Endometrial microvascular endothelial cells (primary cell): ENCODE data around the gene ESRRG. TPM values are rescaled to one million over a fixed set of nuclear protein-coding genes. Genes with fewer than 3 reads are reported as not detected.

Experiments used
- in situ Hi-C: cut with HindIII; loops from 2 replicates; pipeline ENCODE4 v1.10.0; 2017; ENCODE audit warnings: low sequenced_read_pairs, low pct_unique_long_range_greater_than_20kb; ENCODE audit errors: inconsistent ontology term
- total RNA-seq: library from RNA; depleted of rRNA; stranded (reverse); fragments of >200 nt; gene quantifications from one replicate; pipeline ENCODE4 v1.2.3, GENCODE V29; 2015; ENCODE audit errors: inconsistent ontology term

The ESRRG gene
- not detected for total RNA-seq

DNA sequence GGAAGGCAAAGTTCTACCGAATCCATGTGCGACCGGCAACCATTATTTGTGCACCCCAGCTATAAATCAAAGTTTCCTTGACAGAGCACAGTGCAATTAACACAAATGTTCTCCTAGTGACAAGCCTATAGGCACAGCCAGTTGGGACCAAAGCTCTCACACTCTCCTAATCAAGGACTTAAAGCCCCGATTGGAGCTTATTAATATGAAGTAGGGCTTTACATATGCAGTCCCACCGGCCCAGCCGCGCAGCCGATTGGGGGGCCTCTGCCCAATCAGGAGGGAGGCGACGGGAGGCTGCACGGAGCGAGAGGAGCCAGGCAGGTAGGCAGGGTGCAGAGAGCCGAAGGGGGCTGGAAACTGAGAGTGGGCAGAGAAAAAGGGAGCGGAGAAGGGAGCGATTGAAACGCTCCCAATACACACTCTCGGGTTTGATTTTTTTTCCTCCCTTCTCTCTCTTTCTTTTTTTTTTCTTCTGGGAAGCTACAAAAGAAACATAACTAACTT, at the start of gene ESRRG:
TSS of gene ESRRG (minus strand) at position 156 of the 507 bp plus-strand sequence. CDS start at position 26, 130 bp downstream.
- in situ Hi-C loops, result no loop called here

DNA sequence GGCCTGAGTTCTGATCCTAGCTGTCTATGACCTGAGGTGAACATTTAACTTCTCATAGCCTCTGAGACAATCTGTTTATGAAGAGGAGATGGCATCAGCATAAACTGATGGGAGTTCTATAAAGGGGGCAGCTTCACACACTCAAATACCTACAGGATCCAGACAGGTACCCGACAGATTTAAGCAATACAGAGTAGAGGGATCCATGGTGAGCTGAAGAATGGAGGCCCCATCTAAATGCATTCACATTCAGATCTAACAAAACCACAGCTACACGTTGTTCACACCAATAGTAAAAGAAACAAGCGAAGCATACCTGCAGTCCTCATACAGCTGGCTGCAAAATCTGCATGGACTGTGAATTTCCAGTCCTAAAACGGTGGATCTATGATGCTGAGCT, 48.7 kb upstream of the ESRRG start:
- in situ Hi-C loops, result no loop called here

GRCh38 chr1:216766633-216767327, 43.6 kb upstream of the ESRRG start:
- in situ Hi-C loops, result no loop called here

DNA sequence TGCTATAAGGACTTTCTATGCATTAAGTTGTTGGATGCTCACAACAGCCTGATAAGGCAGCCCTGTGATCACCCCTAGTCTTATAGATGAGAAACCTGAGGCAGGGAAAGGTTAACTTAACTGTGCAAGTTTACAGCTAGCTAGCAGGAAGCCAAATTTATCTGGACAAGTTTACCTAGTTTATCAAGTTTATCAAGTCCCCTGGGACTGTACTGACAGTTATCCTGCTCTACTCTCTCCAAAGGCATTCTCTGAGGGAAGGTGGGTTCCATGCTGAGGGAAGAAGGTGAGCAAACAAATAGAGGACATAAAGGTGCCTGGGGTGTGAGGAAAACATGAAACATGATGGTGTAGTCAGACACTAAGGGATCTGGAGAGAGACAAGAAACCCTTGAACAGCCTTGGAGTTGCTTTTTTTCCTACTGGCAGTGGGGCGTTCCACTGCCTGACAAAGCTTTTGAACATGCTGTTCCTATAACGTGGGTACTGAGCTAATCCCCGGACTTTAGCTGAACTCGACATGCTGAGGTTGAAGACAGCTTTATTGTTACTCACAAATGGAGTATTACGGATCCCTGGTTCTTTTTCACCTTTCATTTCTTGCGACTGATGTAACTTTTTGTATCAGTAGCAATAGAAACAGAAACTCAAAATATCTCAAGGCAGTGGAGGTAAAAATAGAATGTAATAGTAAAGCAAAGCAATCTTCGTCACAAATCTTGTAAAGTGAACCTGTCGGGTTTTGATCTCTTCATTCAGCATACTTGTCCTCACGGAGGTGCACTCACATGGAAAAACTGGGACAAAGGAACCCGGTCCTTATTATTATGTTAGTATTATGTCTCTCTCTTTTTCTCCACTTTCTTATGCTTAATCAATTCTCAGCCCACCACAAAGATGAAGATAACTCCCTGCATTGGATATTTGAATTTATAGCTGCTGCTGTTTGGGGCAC, 42.4 kb upstream of the ESRRG start:
- in situ Hi-C loops, result no loop called here

- in situ Hi-C loops, result no loop called here
Measured at GRCh38 chr1:216758161-216758560, 34.9 kb upstream of the ESRRG start.

- in situ Hi-C loops, result no loop called here
Measured at GRCh38 chr1:216757110-216757509, 33.9 kb upstream of the ESRRG start.

- in situ Hi-C loops, result no loop called here
Measured at GRCh38 chr1:216750961-216751360, 27.7 kb upstream of the ESRRG start.

GRCh38 chr1:216750031-216750627, 26.9 kb upstream of the ESRRG start:
- in situ Hi-C loops, result no loop called here

GRCh38 chr1:216749232-216749631, 26.0 kb upstream of the ESRRG start:
- in situ Hi-C loops, result no loop called here

DNA sequence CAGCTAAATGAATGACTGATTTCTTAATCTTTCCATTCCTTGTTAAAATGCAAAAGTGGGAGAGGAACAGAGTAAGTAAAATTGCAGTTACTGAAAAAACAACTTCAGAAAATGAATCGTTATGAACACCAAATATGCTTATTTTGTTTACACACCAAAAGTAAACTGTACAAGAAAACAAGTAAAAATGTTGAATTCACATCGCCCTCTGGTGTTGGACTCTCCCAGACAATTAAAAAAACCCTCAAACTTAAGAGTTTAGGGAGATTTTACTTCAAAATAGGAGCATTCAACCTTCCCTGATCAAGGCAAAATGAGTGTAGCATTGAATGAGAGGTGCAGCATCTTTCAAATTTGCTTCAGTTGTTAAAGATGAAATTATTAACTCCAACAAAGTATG, 19.4 kb upstream of the ESRRG start:
- in situ Hi-C loops, result no loop called here

DNA sequence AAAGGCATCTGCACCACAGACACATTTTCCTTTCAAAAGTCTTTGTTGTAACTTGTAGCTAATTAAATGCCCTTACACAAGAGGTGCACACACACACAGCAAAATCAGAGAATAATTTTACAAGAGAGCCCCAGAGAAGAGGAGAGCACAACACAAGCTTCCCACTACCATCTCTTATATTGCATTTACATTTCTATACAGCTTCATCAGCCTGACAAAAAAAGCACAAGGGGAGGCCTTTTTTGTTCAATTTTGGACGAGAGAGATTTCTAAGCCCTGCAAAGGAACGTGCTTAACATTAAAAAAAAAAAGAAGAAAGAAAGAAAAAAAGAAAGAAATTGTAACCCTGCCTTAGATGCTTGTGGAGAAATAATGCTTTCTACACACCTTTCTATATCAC, 17.1 kb upstream of the ESRRG start:
- in situ Hi-C loops, result no loop called here

DNA sequence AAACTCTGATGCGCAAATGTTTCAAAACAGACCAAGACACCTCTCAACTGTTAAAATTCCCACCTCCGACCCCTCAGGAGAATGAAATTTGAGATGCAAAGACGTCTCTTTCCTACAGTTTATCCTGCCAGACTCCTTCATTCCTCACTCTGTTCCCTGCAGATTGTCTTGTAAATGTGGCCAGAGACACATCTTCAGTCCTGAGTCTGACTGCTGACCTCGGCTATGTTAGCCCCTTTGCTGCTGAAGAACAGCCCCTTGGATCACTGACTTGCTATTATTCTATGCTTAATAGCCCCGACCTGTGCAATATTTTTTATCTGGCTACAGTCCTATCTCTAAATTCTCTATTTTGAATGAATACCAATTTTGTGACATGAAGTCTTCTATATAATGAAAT, 16.6 kb upstream of the ESRRG start:
- in situ Hi-C loops, result no loop called here

GRCh38 chr1:216732121-216732520, 8.9 kb upstream of the ESRRG start:
- in situ Hi-C loops, result no loop called here

DNA sequence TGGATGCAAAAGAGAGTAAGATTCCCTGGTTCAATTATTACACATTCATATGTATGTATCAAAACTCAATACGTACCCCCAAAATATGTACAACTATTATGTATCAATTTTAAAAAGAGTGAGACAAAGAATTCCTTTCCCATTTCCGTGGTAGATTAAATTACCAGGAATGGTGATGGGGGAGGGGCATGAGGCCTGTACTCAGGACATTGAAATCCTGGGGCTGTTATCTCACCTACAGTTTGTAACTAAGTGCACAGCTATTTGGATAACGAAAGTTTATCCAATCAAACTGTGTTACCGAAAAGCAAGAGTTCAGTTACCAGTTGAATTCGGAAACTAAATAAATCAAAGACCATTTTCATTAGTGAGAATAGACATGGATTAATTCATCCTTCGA, 8.3 kb upstream of the ESRRG start:
- in situ Hi-C loops, result no loop called here

GRCh38 chr1:216726435-216726834, 3.2 kb upstream of the ESRRG start:
- in situ Hi-C loops, result no loop called here

GRCh38 chr1:216722821-216723220, 408 bp downstream of the ESRRG start:
- in situ Hi-C loops, result no loop called here

- in situ Hi-C loops, result no loop called here
Measured at GRCh38 chr1:216721863-216722262, 1.4 kb downstream of the ESRRG start.

DNA sequence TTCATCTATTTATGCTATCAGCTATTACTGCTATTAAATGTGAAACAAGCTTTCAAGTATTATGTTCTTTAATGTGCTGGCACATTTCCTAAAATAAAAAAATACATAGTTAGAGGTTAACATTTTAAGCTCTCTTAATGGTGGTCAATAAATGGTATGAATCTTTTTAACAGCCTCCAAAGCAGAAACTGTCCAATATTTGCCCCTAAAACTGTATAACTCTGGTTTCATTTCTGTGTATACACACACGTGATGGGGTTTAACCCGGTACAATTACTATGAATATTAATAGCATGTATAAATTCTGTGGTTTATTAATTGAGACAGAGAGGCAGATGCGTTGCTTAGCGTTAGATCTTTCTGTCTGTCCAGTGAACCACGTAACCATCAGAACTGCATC, 2.2 kb downstream of the ESRRG start:
- in situ Hi-C loops, result no loop called here

DNA sequence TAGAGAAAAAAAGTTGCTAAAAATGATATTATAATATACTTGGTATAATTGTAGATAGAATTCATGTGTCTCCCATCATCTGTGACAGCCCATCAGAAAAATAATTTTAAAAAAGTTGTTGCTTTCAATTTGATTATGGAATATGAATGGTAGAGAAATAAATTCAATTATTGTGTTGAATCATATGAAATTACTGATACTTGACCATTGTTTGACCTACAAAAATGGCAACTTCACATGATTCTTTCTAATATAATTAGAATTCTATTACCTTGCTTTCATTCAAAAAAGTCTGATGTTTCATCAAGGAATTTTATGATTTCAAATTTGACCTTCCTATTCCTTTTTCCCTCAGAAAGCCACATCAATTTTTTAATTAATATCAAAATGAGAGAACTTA, 11.5 kb downstream of the ESRRG start:
- in situ Hi-C loops, result no loop called here
